GM12891 (cell line): ENCODE data around the gene HBM.

Source experiments
- PAX5 ChIP-seq: IDR thresholded peaks from 2 replicates; pipeline ENCODE4 v1.6.1; 2011; ENCODE audit warnings: low read length, moderate library complexity, mild to moderate bottlenecking; ENCODE audit not compliant: insufficient read depth, severe bottlenecking
- POLR2A ChIP-seq: IDR thresholded peaks from 2 replicates; pipeline ENCODE4 v1.6.1; 2011; ENCODE audit warnings: low read depth, low read length, control low read depth
- POLR2AphosphoS5 ChIP-seq: IDR thresholded peaks from 2 replicates; pipeline ENCODE4 v1.6.1; 2011; ENCODE audit warnings: low read depth, low read length, control low read depth
- POU2F2 ChIP-seq: IDR thresholded peaks from 2 replicates; pipeline ENCODE4 v1.6.1; 2011; ENCODE audit warnings: low read depth, mild to moderate bottlenecking, control low read depth, low read length, moderate library complexity
- TAF1 ChIP-seq: IDR thresholded peaks from 2 replicates; pipeline ENCODE4 v1.6.1; 2011; ENCODE audit warnings: low read depth, low read length, control low read depth

GRCh38 chr16:129075-129474 lies 36.7 kb upstream of the HBM start:
- TF ChIP-seq POLR2A (no peak), TAF1 (no peak), POLR2AphosphoS5 (no peak), POU2F2 (no peak), PAX5 (no peak)
